Hematopoietic multipotent progenitor cell treated with erythropoietin and hydrocortisone succinate and interleukin-3 and kit ligand, for 15 days (in vitro differentiated cells): ENCODE measurements around the gene FAM186B.

ENCODE experiments used
- DNase-seq: peaks from one replicate; pipeline ENCODE4 v3.0.0-alpha.2; 2015; ENCODE audit warnings: low spot score

Gene FAM186B

DNA sequence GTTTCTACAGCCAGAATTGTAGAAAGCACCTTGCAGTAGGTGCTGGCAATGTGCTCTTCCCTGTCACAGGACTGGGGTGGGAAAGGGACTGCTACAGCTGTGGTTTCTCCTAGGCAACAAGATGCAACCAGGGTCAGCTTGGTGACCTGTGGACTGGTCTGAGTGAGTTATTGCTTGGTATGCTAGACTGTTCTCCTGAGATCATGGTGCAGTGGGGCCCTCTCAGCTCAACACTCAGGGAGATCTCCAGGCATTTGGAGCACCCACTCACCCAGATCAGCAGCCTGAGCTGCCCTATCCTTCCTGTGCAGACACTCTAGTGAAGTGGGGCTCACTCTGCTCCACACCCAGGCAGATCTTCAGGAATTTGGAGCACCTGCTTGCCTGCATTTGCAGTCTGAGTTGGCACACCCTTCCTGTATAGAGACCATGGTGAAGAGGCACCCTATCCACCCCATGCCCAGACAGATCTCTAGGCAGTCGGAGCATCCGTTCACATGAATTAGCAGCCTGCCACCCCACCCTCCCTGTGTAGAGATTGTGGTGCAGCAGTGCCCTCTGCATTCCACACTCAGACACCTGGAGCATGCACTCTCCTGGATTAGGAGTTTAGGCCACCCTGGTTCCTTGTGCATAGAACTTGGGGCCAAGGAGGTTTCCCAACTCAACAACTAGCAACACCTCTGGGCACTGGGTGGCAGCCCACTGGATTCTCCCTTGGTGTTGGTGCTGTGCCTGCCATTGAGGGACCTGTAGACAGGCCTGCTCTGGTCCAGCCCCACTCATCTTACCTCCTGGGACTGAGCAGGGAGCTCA lies 3.8 kb upstream of the FAM186B start:
- no peak for DNase-seq

DNA sequence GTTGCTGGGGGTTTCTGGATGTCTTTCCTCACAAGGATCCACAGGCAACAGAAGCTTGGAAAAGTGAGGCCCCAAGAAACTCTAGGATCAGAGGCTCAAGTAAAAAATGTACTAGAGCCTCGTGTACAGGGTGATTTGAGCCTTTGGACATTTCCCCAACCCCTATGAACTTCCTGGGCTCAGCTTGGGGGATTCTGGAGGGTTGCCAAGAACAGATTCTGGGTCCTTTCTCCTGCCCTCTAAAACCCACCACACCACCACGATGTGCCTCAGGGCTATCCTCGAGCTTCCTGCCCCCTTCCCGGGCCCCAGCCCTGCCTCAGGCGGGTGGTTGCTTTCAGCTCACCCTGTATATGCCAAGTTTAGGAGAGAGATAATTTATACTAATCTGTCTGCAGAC lies 583 bp downstream of the FAM186B start:
- no peak for DNase-seq

GRCh38 chr12:49603721-49604120 lies 1.7 kb downstream of the FAM186B start:
- no peak for DNase-seq

DNA sequence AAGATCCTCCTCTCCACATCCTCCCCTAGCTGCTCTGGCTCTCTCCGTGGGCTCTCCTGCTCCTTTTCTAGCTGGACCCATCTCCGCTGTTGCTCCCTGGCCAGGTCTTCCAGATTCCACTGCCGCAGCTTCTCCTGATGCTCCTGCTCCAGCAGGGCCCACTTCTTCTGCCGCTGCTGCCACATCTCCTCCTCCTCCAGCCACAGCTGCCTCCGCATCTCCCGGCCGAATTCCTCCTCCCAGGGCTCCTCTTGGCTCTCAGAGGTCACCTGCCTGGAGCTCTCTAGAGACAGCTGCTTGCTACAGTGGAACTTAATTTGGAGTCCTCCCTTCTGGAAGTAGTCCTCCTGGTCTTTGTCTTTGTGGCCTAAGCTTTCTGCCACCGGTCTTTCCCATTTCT lies 5.5 kb downstream of the FAM186B start:
- DNase-seq = no peak

DNA sequence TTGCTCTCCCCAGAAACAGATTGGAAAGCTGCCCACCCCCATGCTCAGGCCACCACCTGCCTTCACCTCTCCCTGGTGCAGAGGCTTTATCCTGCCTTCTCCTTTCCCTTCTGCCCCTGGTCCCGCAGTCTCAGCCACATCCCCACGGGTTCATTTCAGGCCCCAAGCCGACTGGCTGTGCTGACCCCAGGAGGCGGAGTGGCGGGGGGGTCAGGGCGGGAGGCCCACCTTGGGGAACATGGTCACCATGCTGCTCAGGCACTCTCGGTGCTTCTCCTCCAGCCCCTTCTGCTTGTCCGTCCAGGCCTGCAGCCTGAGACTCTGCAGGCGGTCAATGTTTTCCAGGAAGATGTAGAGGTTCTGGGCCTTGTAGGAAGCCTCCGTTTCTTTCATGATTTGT lies 6.9 kb downstream of the FAM186B start:
- no peak for DNase-seq

DNA sequence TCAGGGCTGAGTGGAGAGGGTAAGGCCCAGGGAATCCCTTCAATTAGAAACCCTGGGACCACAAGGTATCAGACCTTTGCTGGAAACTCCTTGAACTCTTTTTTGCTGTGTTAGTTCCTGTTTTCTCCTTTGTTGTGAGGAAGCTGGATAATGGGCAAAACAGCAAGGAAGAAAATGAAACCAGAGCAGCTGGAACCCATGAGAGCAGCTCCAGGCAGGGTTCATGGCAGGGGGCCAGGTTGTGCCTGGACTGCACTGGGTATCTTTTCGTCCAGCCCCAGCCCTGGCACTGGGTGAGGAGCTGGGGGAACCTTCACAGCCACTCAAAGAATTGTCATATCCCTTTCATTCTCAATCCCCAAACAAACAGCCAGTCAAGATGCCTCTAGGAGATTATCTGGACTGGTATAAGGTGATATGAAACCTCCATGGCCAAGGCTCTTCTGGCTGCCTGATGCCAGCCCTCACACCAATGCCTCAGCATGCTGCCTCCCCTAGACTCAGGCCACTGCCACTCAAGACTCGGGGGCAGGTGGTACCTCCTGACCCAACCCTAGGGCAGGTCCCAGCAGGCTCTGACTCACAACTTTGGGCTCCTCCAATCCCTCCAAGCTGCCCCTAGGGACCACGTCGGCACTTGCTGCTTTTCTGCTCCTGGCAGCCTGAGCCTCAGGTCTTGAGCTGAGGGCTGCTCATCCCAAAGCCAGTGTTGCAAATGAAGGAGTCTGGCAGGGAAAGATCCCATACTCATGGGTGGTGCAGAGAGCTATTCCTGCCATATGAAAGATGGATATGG lies 16.5 kb downstream of the FAM186B start:
- DNase-seq = peak; percentile 61

DNA sequence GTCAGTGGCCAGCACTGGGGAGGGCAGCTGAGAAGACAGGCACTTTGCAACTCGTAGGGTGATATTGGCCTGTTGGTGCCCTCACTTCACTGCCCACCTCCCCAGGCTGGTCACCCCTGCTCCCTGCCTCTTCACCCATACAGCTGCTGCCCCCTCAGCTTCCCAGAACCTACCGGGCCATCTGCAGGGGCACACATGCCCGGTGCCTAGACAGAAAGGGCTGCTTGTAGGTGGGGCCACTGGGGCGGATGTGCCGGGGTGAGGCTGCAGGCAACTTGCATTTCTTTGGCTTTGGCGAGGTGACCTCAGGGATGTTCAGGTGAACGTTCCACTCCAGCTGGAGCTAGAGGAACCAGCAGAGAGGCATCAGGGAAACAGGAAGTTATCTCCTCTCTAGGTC lies 17.2 kb downstream of the FAM186B start:
- DNase-seq = no peak

GRCh38 chr12:49587174-49587908 lies 18.1 kb downstream of the FAM186B start:
- no peak for DNase-seq

GRCh38 chr12:49585477-49586459 lies 19.7 kb downstream of the FAM186B start:
- no peak for DNase-seq

GRCh38 chr12:49584591-49584990 lies 20.8 kb downstream of the FAM186B start:
- no peak for DNase-seq

- DNase-seq = no peak
These were observed 21.9 kb downstream of the FAM186B start for GRCh38 chr12:49583366-49584094.

DNA sequence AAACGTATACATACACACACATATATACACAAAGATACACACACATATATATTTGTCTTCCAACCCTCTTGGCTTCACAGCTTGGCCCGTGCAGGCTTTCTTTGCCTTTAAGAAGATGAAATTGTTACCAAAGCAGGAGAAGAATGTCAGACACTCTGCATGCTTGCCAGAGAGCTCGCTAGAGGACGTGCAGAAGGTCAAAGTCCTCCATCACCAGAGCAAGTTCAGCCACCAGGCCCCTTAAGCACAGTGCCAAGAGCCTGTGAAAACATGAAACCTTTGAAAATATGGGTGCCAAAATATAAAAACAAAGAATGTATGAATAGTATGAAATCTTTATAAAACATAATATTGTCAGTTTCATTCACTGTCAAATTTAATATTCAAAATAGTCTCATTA lies 22.6 kb downstream of the FAM186B start:
- DNase-seq = no peak

- no peak for DNase-seq
These were observed 23.2 kb downstream of the FAM186B start for GRCh38 chr12:49582201-49582600.

GRCh38 chr12:49580572-49581535 lies 24.6 kb downstream of the FAM186B start:
- DNase-seq = peak; percentile 67

- DNase-seq = no peak
These were observed 26.8 kb downstream of the FAM186B start for GRCh38 chr12:49578471-49579112.

DNA sequence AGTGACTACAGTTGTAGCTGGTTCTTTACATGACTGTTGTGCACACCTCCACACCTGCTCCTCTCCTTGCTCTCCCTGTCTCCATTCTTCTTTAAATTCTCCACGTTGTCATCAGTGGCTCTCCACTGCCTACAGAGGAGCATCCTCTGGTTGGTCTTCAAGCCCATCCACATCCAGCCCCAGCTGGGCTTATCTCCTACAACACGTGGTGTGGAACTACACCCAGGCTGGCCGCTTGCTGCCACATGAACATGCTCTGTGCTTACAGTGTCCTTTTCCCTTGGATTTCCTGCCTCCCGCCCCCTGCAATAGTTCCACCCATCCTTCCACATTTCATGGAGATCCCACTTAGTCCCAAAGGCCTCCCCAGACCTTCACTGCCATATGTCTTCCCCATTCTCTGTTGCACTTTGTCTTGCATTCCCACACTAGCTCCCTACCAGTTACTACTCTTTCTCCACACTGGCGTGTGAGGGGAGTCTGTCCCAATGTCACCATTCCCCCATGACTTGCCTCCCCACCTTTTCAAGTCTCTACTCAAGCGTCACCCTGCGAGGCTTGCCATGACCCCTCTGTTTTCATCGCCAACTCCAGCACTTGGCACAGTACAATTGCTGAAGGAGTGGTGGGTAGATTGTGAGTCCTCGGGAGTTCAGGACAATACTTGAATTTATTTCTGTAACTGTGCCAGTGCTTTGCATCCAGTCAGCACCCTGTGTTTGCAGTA lies 27.7 kb downstream of the FAM186B start:
- DNase-seq = no peak

DNA sequence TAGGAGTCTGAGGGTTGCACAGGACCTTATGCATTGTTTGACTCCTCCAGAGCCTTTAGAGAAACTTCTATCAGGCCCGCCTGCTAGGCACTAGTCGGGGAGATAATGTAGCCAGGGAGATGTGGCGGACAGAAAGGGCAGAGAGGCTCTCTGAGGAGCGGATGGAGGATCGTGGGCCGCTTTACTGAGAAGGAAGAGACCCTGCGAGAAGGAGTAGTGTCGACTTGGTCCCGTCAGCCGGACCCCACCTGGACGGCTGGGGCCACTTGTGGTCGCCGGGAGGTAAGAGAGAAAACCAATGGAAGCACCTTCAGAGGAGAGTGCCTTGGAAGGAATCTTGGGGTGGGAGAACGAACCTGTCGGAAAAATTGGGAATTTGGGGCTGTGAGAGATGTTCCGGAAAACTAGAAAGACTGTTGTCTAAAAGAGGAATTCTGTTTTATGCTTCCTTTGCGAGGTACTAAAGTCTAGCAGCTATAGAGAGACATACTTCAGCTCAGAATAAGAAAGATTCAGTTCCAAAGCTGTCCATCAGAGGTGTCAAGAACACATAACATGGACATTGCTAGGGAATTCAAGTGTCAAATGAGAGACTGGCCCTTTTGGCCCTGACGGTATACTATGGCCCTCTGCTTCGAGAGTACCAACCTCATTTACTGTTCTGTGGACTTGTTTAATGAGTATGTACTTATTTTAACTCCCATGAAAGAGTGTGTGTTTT lies 36.8 kb downstream of the FAM186B start:
- peak; percentile 41 for DNase-seq
